Gastroesophageal sphincter (tissue), 4 donors: Measurements from ENCODE around the gene CCP110. TPM values are rescaled to one million over a fixed set of nuclear protein-coding genes. Genes with fewer than 3 reads are reported as not detected.

Experiments used
- ATAC-seq: fragments of 150-250 bp; one replicate; pipeline ENCODE4 v1.9.1; 2016; ENCODE audit warnings: mild to moderate bottlenecking, moderate library complexity
- H3K27ac ChIP-seq, 4 donors: fragments of 200-600 bp; sonication (generic) in 3 of 4; 1 replicate in 3 of 4; 2 replicates in 1 of 4; pipeline ENCODE4 v1.5.1; 2016 to 2019
- H3K27me3 ChIP-seq: fragments of 200-600 bp; sonication (generic); one replicate; pipeline ENCODE4 v1.5.1; 2019
- H3K36me3 ChIP-seq, 2 donors: fragments of 200-600 bp; sonication (generic); one replicate each; pipeline ENCODE4 v1.5.1; 2019; ENCODE audit warnings: control low read depth in 1 of 2
- H3K4me1 ChIP-seq, 3 donors: fragments of 200-600 bp; sonication (generic); 1 replicate in 2 of 3; 2 replicates in 1 of 3; pipeline ENCODE4 v1.5.1; 2016 to 2019; ENCODE audit warnings: control low read depth in 2 of 3
- H3K4me3 ChIP-seq, 2 donors: fragments of 200-600 bp; sonication (generic); one replicate each; pipeline ENCODE4 v1.5.1; 2019; ENCODE audit warnings: mild to moderate bottlenecking in 1 of 2, moderate library complexity in 1 of 2
- H3K9me3 ChIP-seq, 3 donors: fragments of 200-600 bp; sonication (generic); one replicate each; pipeline ENCODE4 v1.5.1; 2017 to 2019; ENCODE audit warnings: control low read depth in 2 of 3
- CTCF ChIP-seq, 4 experiments: fragments of 200-600 bp in 2 of 4; fragments of 450-650 bp in 2 of 4; sonication (generic) in 1 of 4; IDR thresholded peaks; one replicate each; pipeline ENCODE4 v1.5.1; 2017 to 2019; ENCODE audit warnings: antibody characterized with exemption in 4 of 4, mild to moderate bottlenecking in 2 of 4, moderate library complexity in 2 of 4
- EP300 ChIP-seq: sonication (generic); formaldehyde crosslinking; IDR thresholded peaks from one replicate; pipeline ENCODE4 v1.6.1; 2017; ENCODE audit warnings: antibody characterized with exemption, mild to moderate bottlenecking
- POLR2A ChIP-seq, 2 donors: fragments of 450-650 bp; IDR thresholded peaks; one replicate each; pipeline ENCODE4 v1.6.1; 2017; ENCODE audit warnings: antibody characterized with exemption in 2 of 2, mild to moderate bottlenecking in 2 of 2, moderate library complexity in 1 of 2
- POLR2AphosphoS5 ChIP-seq: sonication (generic); formaldehyde crosslinking; IDR thresholded peaks from one replicate; pipeline ENCODE4 v1.6.1; 2017; ENCODE audit warnings: antibody characterized with exemption
- WGBS, 2 donors: methylation state at CpG; one replicate each; pipeline ENCODE4 v1.1.5; 2018; ENCODE audit warnings: low coverage in 1 of 2; 5-methylcytosine and 5-hydroxymethylcytosine counted together
- total RNA-seq, 4 donors: library from RNA; depleted of rRNA; stranded (reverse); fragments of >200 nt; gene quantifications; one replicate each; pipeline ENCODE4 v1.1.0, GENCODE V29; 2016

CCP110 gene
- total RNA-seq, 4 donors from 2014 or later, result 15.9 to 19.1 (median 17.5) TPM

DNA sequence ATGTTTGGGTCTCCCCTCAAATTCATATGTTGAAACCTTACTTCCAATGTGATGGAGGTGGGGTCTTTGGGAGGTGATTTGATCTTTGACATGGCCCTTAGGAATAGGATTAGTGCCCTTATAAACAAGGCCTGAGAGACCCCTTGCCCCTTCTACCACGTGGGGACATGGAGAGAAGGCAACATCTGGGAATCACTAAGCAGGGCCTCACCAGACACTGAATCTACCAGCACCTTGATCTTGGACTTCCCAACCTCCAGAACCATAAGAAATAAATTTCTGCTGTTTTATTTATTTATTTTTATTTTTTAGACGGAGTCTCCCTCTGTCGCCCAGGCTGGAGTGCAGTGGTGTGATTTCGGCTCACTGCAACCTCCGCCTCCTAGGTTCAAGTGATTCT lies 42.0 kb upstream of the CCP110 start:
- Histone ChIP-seq H3K36me3 (no peaks in the 10 kb centered on the region), H3K4me1 (no peaks in the 10 kb centered on the region), H3K4me3 (no peak overlapping the region), H3K9me3 (peaks cover 0 to 4% (median 0%) of the 10 kb centered on the region in 3 donors), H3K27me3 (peaks cover 3% of the 10 kb centered on the region), H3K27ac (no peak overlapping the region)
- ATAC-seq, result no peak
- TF ChIP-seq EP300 (no peak), POLR2AphosphoS5 (no peak), CTCF (IDR thresholded peaks at IDR 0.05) (no peak), POLR2A (IDR thresholded peaks at IDR 0.05) (no peak)
- WGBS, 2 donors, result 81 to 91% methylated on average over 4 to 5 of the region's 5 CpGs

- peaks cover 0 to 4% (median 0%) of the 10 kb centered on the region in 3 donors for H3K9me3 ChIP-seq
- no peaks in the 10 kb centered on the region for H3K4me1 ChIP-seq
- no peak for ATAC-seq
- H3K4me3 ChIP-seq, result no peak overlapping the region
- H3K27ac ChIP-seq, result no peak overlapping the region
- peaks cover 3% of the 10 kb centered on the region for H3K27me3 ChIP-seq
- H3K36me3 ChIP-seq, result no peaks in the 10 kb centered on the region
- TF ChIP-seq POLR2AphosphoS5 (no peak), EP300 (no peak), CTCF (IDR thresholded peaks at IDR 0.05) (no peak), POLR2A (IDR thresholded peaks at IDR 0.05) (no peak)
- 60% methylated on average over 1 of the region's 1 CpG; no CpG with 5 or more reads in 1 of the 2 donors for WGBS, 2 donors
Observed at GRCh38 chr16:19482291-19482690, 41.5 kb upstream of the CCP110 start.

DNA sequence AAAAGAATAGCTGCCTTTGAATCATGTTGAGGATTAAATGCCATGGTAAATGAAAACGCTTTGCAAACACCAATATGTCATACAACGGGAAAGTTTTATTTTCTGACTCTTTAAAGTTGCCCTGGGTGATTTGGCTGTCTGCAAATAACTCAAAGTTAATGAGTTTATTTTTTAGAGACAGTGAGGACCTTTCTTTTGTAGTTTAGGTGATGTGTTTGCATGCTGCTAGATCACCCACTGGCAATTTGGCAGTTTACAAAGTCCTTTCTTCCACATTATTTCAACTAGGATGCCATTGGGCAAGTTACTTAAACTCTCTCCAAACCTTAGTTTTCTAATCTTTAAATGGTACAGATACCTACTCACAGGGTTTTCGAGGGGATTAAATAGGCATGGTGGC lies 39.6 kb upstream of the CCP110 start:
- WGBS, 2 donors, result 69 to 81% methylated on average over 2 to 3 of the region's 3 CpGs
- H3K4me1 ChIP-seq, result no peaks in the 10 kb centered on the region
- no peak for ATAC-seq
- H3K4me3 ChIP-seq, result no peak overlapping the region
- no peak overlapping the region for H3K27ac ChIP-seq
- TF ChIP-seq POLR2AphosphoS5, result no peak
- TF ChIP-seq CTCF (IDR thresholded peaks at IDR 0.05), result no peak
- TF ChIP-seq EP300, result no peak
- no peak for TF ChIP-seq POLR2A (IDR thresholded peaks at IDR 0.05)
- no peaks in the 10 kb centered on the region for H3K36me3 ChIP-seq
- no peaks in the 10 kb centered on the region for H3K27me3 ChIP-seq
- H3K9me3 ChIP-seq, result peaks cover 0 to 4% (median 0%) of the 10 kb centered on the region in 3 donors

DNA sequence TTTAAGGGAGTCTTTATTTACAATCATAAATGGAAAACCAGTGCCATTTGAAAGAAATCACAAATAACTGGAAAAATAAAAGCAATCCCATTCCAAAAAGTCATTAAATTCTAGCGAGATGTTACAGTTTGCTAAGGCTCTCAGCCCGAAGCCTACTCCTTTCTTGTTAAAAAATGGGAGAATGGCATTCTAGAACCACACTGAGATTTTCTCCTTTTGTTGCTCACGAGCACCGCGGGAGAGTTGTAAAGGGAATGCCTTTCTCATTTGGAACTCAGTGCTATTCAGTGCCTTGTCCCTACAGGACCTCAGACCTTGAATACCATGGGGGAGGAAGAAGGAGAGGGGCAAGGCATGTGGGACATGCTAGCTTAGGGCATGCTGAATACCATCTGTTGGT lies 38.1 kb upstream of the CCP110 start:
- TF ChIP-seq CTCF (IDR thresholded peaks at IDR 0.05), result no peak
- no peak for TF ChIP-seq POLR2A (IDR thresholded peaks at IDR 0.05)
- no peak for TF ChIP-seq EP300
- Histone ChIP-seq H3K27ac (no peak overlapping the region), H3K9me3 (peaks cover 0 to 4% (median 0%) of the 10 kb centered on the region in 3 donors), H3K4me3 (no peak overlapping the region), H3K4me1 (no peaks in the 10 kb centered on the region), H3K27me3 (no peaks in the 10 kb centered on the region), H3K36me3 (no peaks in the 10 kb centered on the region)
- ATAC-seq, result no peak
- 84 to 93% methylated on average over 2 to 5 of the region's 5 CpGs for WGBS, 2 donors

- no peaks in the 10 kb centered on the region for H3K27me3 ChIP-seq
- H3K4me3 ChIP-seq, result no peak overlapping the region
- 72 to 100% methylated on average over 1 to 4 of the region's 4 CpGs for WGBS, 2 donors
- TF ChIP-seq POLR2A (IDR thresholded peaks at IDR 0.05) (no peak), EP300 (no peak), CTCF (IDR thresholded peaks at IDR 0.05) (no peak), POLR2AphosphoS5 (no peak)
- no peaks in the 10 kb centered on the region for H3K4me1 ChIP-seq
- no peak for ATAC-seq
- no peaks in the 10 kb centered on the region for H3K36me3 ChIP-seq
- H3K27ac ChIP-seq, result no peak overlapping the region
- peaks cover 0 to 4% (median 0%) of the 10 kb centered on the region in 3 donors for H3K9me3 ChIP-seq
Observed at GRCh38 chr16:19486051-19486450, 37.7 kb upstream of the CCP110 start.
